ENCODE data around the gene MGAT3. TPM values are rescaled to one million over a fixed set of nuclear protein-coding genes. Genes with fewer than 3 reads are reported as not detected.

Gene MGAT3
- total and polyA plus RNA-seq, 2 of the 13 experiments (the other 11 are each of a cell fraction or from before 2014, with no cell fraction given), result 0.11 to 0.15 TPM

DNA sequence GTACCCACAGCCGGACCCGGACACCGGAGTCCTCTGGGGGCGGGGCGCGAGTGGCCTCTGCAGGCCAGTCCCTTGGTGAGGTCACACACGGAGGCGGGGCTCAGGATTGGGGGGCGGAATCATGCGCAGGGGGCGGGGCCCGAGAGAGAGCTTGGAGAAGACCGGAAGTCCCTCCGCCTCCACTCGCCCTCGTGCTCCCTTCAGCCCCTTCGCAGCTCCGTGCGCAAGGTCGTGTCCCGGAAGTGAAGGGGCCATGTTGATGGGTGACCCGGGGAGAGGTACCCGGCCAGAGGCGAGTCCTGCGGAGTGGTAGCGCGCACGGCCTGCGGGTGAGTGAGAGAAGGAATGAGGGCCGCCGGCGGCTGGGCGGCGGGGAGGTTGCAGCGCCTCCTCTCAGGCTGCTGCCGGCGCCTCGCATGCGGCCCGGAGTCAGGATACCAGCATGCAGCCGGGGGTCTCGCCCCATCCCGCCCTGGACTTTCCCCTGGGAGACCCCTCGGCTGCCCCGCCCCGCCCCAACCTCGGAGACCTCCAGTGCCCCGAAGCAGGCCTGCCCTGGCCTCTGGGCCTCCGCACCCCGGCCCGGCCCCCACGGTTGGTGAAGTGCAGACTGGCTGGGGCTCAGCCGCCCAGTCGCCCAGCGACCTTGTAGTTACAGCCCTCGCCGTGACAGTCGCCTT lies 45.4 kb downstream of the MGAT3 start, which contains the start of gene MIEF1 (continued):
- TF ChIP-seq, protein P1, sequence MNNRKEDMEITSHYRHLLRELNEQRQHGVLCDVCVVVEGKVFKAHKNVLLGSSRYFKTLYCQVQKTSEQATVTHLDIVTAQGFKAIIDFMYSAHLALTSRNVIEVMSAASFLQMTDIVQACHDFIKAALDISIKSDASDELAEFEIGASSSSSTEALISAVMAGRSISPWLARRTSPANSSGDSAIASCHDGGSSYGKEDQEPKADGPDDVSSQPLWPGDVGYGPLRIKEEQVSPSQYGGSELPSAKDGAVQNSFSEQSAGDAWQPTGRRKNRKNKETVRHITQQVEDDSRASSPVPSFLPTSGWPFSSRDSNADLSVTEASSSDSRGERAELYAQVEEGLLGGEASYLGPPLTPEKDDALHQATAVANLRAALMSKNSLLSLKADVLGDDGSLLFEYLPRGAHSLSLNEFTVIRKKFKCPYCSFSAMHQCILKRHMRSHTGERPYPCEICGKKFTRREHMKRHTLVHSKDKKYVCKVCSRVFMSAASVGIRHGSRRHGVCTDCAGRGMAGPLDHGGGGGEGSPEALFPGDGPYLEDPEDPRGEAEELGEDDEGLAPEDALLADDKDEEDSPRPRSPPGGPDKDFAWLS (CRISPR knock-in tag; IDR thresholded peaks at IDR 0.05; ENCODE audit: borderline replicate concordance), result no peak
- TF ChIP-seq ZNF7 (CRISPR knock-in tag; IDR thresholded peaks at IDR 0.05), result no peak
- TF ChIP-seq, protein P2, sequence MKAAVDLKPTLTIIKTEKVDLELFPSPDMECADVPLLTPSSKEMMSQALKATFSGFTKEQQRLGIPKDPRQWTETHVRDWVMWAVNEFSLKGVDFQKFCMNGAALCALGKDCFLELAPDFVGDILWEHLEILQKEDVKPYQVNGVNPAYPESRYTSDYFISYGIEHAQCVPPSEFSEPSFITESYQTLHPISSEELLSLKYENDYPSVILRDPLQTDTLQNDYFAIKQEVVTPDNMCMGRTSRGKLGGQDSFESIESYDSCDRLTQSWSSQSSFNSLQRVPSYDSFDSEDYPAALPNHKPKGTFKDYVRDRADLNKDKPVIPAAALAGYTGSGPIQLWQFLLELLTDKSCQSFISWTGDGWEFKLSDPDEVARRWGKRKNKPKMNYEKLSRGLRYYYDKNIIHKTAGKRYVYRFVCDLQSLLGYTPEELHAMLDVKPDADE (CRISPR knock-in tag; IDR thresholded peaks at IDR 0.05), result no peak
- TF ChIP-seq MAZ (IDR thresholded peaks at IDR 0.05; ENCODE audit: borderline replicate concordance, low read depth, low read length), result peak; percentile 83; the same call in 1 of the 2 replicates
- TF ChIP-seq MAZ (CRISPR knock-in tag; IDR thresholded peaks at IDR 0.05; ENCODE audit: low read depth), result peak; percentile 86
- no peak for TF ChIP-seq KAT2B (IDR thresholded peaks at IDR 0.05; ENCODE audit: borderline replicate concordance, low read depth, low read length)
- no peak for TF ChIP-seq ZNF274 (CRISPR knock-in tag; IDR thresholded peaks at IDR 0.05)
- TF ChIP-seq ZNF607 (CRISPR knock-in tag; IDR thresholded peaks at IDR 0.05; ENCODE audit: borderline replicate concordance), result peak; percentile 88
- TF ChIP-seq, protein P3, sequence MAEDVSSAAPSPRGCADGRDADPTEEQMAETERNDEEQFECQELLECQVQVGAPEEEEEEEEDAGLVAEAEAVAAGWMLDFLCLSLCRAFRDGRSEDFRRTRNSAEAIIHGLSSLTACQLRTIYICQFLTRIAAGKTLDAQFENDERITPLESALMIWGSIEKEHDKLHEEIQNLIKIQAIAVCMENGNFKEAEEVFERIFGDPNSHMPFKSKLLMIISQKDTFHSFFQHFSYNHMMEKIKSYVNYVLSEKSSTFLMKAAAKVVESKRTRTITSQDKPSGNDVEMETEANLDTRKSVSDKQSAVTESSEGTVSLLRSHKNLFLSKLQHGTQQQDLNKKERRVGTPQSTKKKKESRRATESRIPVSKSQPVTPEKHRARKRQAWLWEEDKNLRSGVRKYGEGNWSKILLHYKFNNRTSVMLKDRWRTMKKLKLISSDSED (CRISPR knock-in tag; IDR thresholded peaks at IDR 0.05), result no peak
- no peak for TF ChIP-seq THYN1 (CRISPR knock-in tag; IDR thresholded peaks at IDR 0.05; ENCODE audit: borderline replicate concordance, low read depth)
- TF ChIP-seq CHD4 (IDR thresholded peaks at IDR 0.05; ENCODE audit: borderline replicate concordance, low read length), result no peak
- TF ChIP-seq FOXK1 (CRISPR knock-in tag; IDR thresholded peaks at IDR 0.05; ENCODE audit: borderline replicate concordance, low read depth), result peak; percentile 92; the same call in 1 of the 2 replicates
- TF ChIP-seq ZNF670 (CRISPR knock-in tag; IDR thresholded peaks at IDR 0.05; ENCODE audit: borderline replicate concordance), result no peak
- TF ChIP-seq DPF2 (CRISPR knock-in tag; IDR thresholded peaks at IDR 0.05; ENCODE audit: borderline replicate concordance, low read depth), result no peak
- TF ChIP-seq ZNF839 (CRISPR knock-in tag; IDR thresholded peaks at IDR 0.05; ENCODE audit: borderline replicate concordance), result peak; percentile 44; the same call in 1 of the 2 replicates
- peak; percentile 51; the same call in 1 of the 2 replicates for TF ChIP-seq POGZ (CRISPR knock-in tag; IDR thresholded peaks at IDR 0.05)
- peak; percentile 41 for TF ChIP-seq RBM39 (IDR thresholded peaks at IDR 0.05; ENCODE audit: low read depth, low read length, poor library complexity, severe bottlenecking)
- no peak; the same call in 1 of the 2 replicates for TF ChIP-seq HIVEP1 (CRISPR knock-in tag; IDR thresholded peaks at IDR 0.05)
- TF ChIP-seq ERF (CRISPR knock-in tag; IDR thresholded peaks at IDR 0.05), result peak; percentile 94
- no peak for TF ChIP-seq ZNF234 (CRISPR knock-in tag; conservative IDR thresholded peaks at IDR 0.05)
- no peak for TF ChIP-seq ARHGAP35 (CRISPR knock-in tag; IDR thresholded peaks at IDR 0.05; ENCODE audit: borderline replicate concordance)
- no peak; the same call in 1 of the 2 replicates for TF ChIP-seq ZNF83 (CRISPR knock-in tag; IDR thresholded peaks at IDR 0.05; ENCODE audit: borderline replicate concordance)
- TF ChIP-seq, protein P4, sequence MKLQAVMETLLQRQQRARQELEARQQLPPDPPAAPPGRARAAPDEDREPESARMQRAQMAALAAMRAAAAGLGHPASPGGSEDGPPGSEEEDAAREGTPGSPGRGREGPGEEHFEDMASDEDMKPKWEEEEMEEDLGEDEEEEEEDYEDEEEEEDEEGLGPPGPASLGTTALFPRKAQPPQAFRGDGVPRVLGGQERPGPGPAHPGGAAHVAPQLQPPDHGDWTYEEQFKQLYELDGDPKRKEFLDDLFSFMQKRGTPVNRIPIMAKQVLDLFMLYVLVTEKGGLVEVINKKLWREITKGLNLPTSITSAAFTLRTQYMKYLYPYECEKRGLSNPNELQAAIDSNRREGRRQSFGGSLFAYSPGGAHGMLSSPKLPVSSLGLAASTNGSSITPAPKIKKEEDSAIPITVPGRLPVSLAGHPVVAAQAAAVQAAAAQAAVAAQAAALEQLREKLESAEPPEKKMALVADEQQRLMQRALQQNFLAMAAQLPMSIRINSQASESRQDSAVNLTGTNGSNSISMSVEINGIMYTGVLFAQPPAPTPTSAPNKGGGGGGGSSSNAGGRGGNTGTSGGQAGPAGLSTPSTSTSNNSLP (IDR thresholded peaks at IDR 0.05; ENCODE audit: low read depth, low read length), result no peak
- TF ChIP-seq GABPA (IDR thresholded peaks at IDR 0.05; ENCODE audit: low read depth, low read length), result peak; percentile 95
- TF ChIP-seq GABPA (CRISPR knock-in tag; IDR thresholded peaks at IDR 0.05; ENCODE audit: low read depth), result peak; percentile 96
